ENCODE data around the gene SHB. TPM values are rescaled to one million over a fixed set of nuclear protein-coding genes. Genes with fewer than 3 reads are reported as not detected.

SHB gene
- total RNA-seq, 1 experiment from 2014 or later, result 23.8 TPM

DNA sequence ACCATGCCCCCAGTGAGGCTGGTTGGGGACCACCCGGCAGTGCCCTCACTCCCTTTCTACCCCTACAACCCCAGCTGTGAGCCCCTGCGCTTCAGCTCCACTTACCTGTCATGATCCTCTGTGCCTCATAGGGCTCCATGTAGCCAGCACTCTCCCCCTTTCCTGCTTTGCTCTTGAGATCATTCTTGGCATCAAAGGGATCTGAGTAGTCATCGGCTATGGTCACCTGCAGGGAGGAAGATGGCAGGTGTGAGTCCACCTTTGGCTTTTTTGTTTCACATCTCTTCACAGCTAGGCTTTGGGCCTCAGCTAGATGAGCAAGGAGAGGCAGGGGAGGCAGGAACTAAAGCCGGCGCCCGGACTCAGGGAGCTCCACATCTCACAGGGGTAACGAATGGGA is 53.1 kb downstream of the SHB start:
- intact Hi-C loops (cut with micrococcal nuclease; ENCODE audit: unreplicated experiment), result loop anchor here (2.0 to 5.0 kb wide), 3 partner anchors 31 to 156 kb away; no protein-coding TSS in a partner anchor
- no peaks in the 10 kb centered on the region for H3K36me3 ChIP-seq (ENCODE audit: low read depth)
- H3K27ac ChIP-seq, result no peak overlapping the region
- no peaks in the 10 kb centered on the region for H3K9me3 ChIP-seq (ENCODE audit: insufficient read depth, low read depth)
- POLR2A ChIA-PET (ENCODE audit: unreplicated experiment), result interaction anchor here (0.6 to 1.7 kb wide), 2 partner anchors 8 to 89 kb away, joined by 3 to 5 read pairs; no protein-coding TSS in a partner anchor
- no peaks in the 10 kb centered on the region for H3K9me2 ChIP-seq (ENCODE audit: insufficient read depth)
- no peaks in the 10 kb centered on the region for H3K27me3 ChIP-seq (ENCODE audit: insufficient read depth, low read depth)
- no TSS peak for BruUV-seq (replicated peaks)
- peaks cover 28% of the 10 kb centered on the region for H3F3A ChIP-seq (ENCODE audit: insufficient read depth, low read depth)
- no peaks in the 10 kb centered on the region for H4K20me1 ChIP-seq (ENCODE audit: insufficient read depth)
- no peak overlapping the region for H3K4me2 ChIP-seq
- H2AFZ ChIP-seq, result no peak overlapping the region
- peaks cover 80% of the 10 kb centered on the region for H3K79me2 ChIP-seq (ENCODE audit: low read depth)
- no peak overlapping the region for H3K4me3 ChIP-seq
- peaks cover 50% of the 10 kb centered on the region for H3K4me1 ChIP-seq (replicated peaks; ENCODE audit: insufficient read depth)
- no peak for DNase-seq
- CTCF ChIA-PET, result interaction anchor here (1.2 kb wide), 1 partner anchor 32 kb away, joined by 3 read pairs; no protein-coding TSS in a partner anchor
- TF ChIP-seq, protein P1, sequence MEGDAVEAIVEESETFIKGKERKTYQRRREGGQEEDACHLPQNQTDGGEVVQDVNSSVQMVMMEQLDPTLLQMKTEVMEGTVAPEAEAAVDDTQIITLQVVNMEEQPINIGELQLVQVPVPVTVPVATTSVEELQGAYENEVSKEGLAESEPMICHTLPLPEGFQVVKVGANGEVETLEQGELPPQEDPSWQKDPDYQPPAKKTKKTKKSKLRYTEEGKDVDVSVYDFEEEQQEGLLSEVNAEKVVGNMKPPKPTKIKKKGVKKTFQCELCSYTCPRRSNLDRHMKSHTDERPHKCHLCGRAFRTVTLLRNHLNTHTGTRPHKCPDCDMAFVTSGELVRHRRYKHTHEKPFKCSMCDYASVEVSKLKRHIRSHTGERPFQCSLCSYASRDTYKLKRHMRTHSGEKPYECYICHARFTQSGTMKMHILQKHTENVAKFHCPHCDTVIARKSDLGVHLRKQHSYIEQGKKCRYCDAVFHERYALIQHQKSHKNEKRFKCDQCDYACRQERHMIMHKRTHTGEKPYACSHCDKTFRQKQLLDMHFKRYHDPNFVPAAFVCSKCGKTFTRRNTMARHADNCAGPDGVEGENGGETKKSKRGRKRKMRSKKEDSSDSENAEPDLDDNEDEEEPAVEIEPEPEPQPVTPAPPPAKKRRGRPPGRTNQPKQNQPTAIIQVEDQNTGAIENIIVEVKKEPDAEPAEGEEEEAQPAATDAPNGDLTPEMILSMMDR (conservative IDR thresholded peaks at IDR 0.05), result no peak
- no peak for TF ChIP-seq EZH2 (IDR thresholded peaks at IDR 0.05; ENCODE audit: low read depth)

DNA sequence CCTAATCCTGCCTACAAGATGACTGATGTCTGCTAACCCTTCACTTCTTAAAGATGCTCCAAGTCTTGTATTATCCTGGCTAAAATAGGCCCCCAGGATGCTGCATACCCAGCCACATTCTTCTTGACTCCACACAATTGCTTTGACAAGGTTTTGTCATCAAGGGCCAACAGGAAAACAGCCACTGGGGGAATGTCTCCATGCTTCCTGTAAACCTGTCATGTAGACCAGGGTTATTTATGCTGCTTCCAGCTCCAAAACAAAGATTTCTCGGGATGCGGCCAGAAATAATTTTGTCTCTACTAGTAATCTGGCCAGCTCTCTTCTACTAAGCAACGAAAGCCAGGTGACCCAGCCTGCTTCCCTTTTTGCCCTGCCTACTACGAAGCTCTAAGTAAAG is 53.8 kb downstream of the SHB start:
- no peaks in the 10 kb centered on the region for H4K20me1 ChIP-seq (ENCODE audit: insufficient read depth)
- no peak overlapping the region for H2AFZ ChIP-seq
- no peak for TF ChIP-seq EZH2 (IDR thresholded peaks at IDR 0.05; ENCODE audit: low read depth)
- intact Hi-C loops (cut with micrococcal nuclease; ENCODE audit: unreplicated experiment), result loop anchor here (5.0 kb wide), 2 partner anchors 142 to 157 kb away; no protein-coding TSS in a partner anchor
- POLR2A ChIA-PET (ENCODE audit: unreplicated experiment), result no interaction called here
- peaks cover 43% of the 10 kb centered on the region for H3K4me1 ChIP-seq (replicated peaks; ENCODE audit: insufficient read depth)
- peaks cover 22% of the 10 kb centered on the region for H3F3A ChIP-seq (ENCODE audit: insufficient read depth, low read depth)
- H3K27ac ChIP-seq, result no peak overlapping the region
- H3K9me3 ChIP-seq (ENCODE audit: insufficient read depth, low read depth), result no peaks in the 10 kb centered on the region
- CTCF ChIA-PET, result no interaction called here
- no peak for DNase-seq
- H3K36me3 ChIP-seq (ENCODE audit: low read depth), result no peaks in the 10 kb centered on the region
- H3K4me2 ChIP-seq, result no peak overlapping the region
- no peaks in the 10 kb centered on the region for H3K9me2 ChIP-seq (ENCODE audit: insufficient read depth)
- no peaks in the 10 kb centered on the region for H3K27me3 ChIP-seq (ENCODE audit: insufficient read depth, low read depth)
- no peak overlapping the region for H3K4me3 ChIP-seq
- H3K79me2 ChIP-seq (ENCODE audit: low read depth), result peaks cover 86% of the 10 kb centered on the region
- BruUV-seq (replicated peaks), result no TSS peak

DNA sequence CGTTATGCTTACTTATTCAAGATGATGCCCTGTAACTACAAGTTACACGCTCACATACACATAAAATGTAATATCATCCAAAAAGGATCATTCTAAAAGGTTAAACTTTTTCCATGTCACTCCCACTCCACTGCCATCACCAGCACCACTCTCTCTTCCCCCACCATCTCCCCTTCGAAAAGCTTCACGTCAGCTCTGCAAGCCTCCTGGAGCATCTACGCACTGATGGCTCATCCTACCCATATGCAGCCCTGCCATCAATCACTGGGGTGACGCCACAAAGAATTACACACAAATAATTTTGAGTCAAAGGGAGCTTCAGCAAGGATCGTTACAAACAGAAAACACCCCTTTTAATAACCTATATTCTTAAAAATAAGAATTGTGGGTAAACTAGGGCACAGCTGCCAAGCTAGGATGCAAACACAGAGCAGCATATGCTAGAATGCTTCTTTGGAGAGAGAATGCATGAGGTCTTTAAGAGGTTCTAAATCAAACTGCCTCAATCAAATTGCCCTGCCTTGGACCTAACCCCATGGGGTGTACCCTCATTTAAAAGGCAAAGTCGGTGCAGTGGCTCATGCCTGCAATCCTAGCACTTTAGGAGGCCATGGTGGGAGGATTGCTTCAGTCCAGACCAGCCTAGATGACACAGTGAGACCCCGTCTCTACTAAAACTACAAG is 56.1 kb downstream of the SHB start:
- Histone ChIP-seq H3K4me3 (no peak overlapping the region), H2AFZ (no peak overlapping the region), H4K20me1 (ENCODE audit: insufficient read depth) (0 out of 2 replicates have a peak, but pooled peaks cover 4% of the 10 kb centered on the region), H3K27me3 (ENCODE audit: insufficient read depth, low read depth) (no peaks in the 10 kb centered on the region), H3K27ac (no peak overlapping the region), H3K9me2 (ENCODE audit: insufficient read depth) (no peaks in the 10 kb centered on the region), H3F3A (ENCODE audit: insufficient read depth, low read depth) (peaks cover 19% of the 10 kb centered on the region; the same call in 1 of the 2 replicates), H3K4me2 (no peak overlapping the region), H3K9me3 (ENCODE audit: insufficient read depth, low read depth) (no peaks in the 10 kb centered on the region), H3K4me1 (replicated peaks; ENCODE audit: insufficient read depth) (peaks cover 40% of the 10 kb centered on the region), H3K79me2 (ENCODE audit: low read depth) (peaks cover 70% of the 10 kb centered on the region), H3K36me3 (ENCODE audit: low read depth) (no peaks in the 10 kb centered on the region)
- TF ChIP-seq EZH2 (IDR thresholded peaks at IDR 0.05; ENCODE audit: low read depth), result no peak
- TF ChIP-seq, protein P1 (conservative IDR thresholded peaks at IDR 0.05), result no peak
- ChIA-PET POLR2A (ENCODE audit: unreplicated experiment) (no interaction called here), CTCF (no interaction called here)
- DNase-seq, result no peak
- BruUV-seq (replicated peaks), result no TSS peak
- intact Hi-C loops (cut with micrococcal nuclease; ENCODE audit: unreplicated experiment), result no loop called here
